HCT116 (cell line): Measurements from ENCODE around the gene RIOX2.
A peak's percentile ranks its signal among the peaks of the same experiment; 100 is the strongest.

Source experiments
- ATF3 ChIP-seq: IDR thresholded peaks from 2 replicates; pipeline ENCODE4 v1.6.1; 2012
- CBX3 ChIP-seq: IDR thresholded peaks from 2 replicates; pipeline ENCODE4 v1.6.1; 2012; ENCODE audit warnings: low read depth
- CEBPB ChIP-seq: IDR thresholded peaks from 2 replicates; pipeline ENCODE4 v1.6.1; 2012; ENCODE audit warnings: low read depth
- CTCF ChIP-seq, 3 experiments: fragments of 200-600 bp in 1 of 3; sonication (generic) in 1 of 3; IDR thresholded peaks in 2 of 3; conservative IDR thresholded peaks in 1 of 3; 2 replicates each; pipeline ENCODE4 v1.5.1; 2012 to 2017; ENCODE audit warnings: low read depth in 2 of 3, low read length in 2 of 3, antibody characterized with exemption in 1 of 3, borderline replicate concordance in 1 of 3, control low read depth in 1 of 3, mild to moderate bottlenecking in 1 of 3, mixed read lengths in 1 of 3, mixed run types in 1 of 3, moderate library complexity in 1 of 3; ENCODE audit not compliant: insufficient read depth in 1 of 3
- ELF1 ChIP-seq: IDR thresholded peaks from 2 replicates; pipeline ENCODE4 v1.6.1; 2012; ENCODE audit warnings: low read depth, borderline replicate concordance
- EZH2 ChIP-seq: fragments of 200-600 bp; sonication (generic); IDR thresholded peaks from 2 replicates; pipeline ENCODE4 v1.6.1; 2017; ENCODE audit warnings: antibody characterized with exemption, mixed run types
- EZH2phosphoT487 ChIP-seq: fragments of 200-600 bp; IDR thresholded peaks from 2 replicates; pipeline ENCODE4 v1.6.1; 2018; ENCODE audit warnings: antibody characterized with exemption, borderline replicate concordance
- JUND ChIP-seq: IDR thresholded peaks from 2 replicates; pipeline ENCODE4 v1.6.1; 2012
- MAX ChIP-seq: IDR thresholded peaks from 2 replicates; pipeline ENCODE4 v1.6.1; 2012
- POLR2A ChIP-seq: IDR thresholded peaks from 2 replicates; pipeline ENCODE4 v1.7.0; 2011; ENCODE audit warnings: borderline replicate concordance; ENCODE audit not compliant: insufficient read depth, insufficient read length; ENCODE audit errors: extremely low read depth
- RAD21 ChIP-seq: IDR thresholded peaks from 2 replicates; pipeline ENCODE4 v1.6.1; 2012; ENCODE audit warnings: low read depth, mild to moderate bottlenecking
- REST ChIP-seq: IDR thresholded peaks from 2 replicates; pipeline ENCODE4 v1.6.1; 2012; ENCODE audit warnings: low read depth
- YY1 ChIP-seq: IDR thresholded peaks from 2 replicates; pipeline ENCODE4 v1.6.1; 2011; ENCODE audit warnings: low read length, low read depth, moderate library complexity, mild to moderate bottlenecking; ENCODE audit not compliant: insufficient replicate concordance; ENCODE audit errors: extremely low read depth
- ZNF274 ChIP-seq: fragments of 200-500 bp; sonication (Bioruptor generic); IDR thresholded peaks from 2 replicates; pipeline ENCODE4 v1.6.1; 2014; ENCODE audit warnings: mild to moderate bottlenecking, low read depth, low read length, inconsistent platforms

- no peak for TF ChIP-seq REST
- TF ChIP-seq ZNF274, result no peak
- TF ChIP-seq JUND, result no peak
- no peak for TF ChIP-seq CTCF (IDR thresholded peaks at IDR 0.05 in 2 of 3, conservative IDR thresholded peaks at IDR 0.05 in 1 of 3; ENCODE audit: borderline replicate concordance in 1 of 3, insufficient read depth in 1 of 3, low read depth in 2 of 3, low read length in 2 of 3)
- TF ChIP-seq EZH2, result no peak
- no peak for TF ChIP-seq RAD21
- no peak for TF ChIP-seq CEBPB
- TF ChIP-seq EZH2phosphoT487, result no peak
- TF ChIP-seq MAX, result peak; percentile 27; the same call in 1 of the 2 replicates
- TF ChIP-seq POLR2A, result no peak
- TF ChIP-seq CBX3, result no peak
- TF ChIP-seq ATF3, result no peak
- TF ChIP-seq ELF1, result no peak
- no peak for TF ChIP-seq YY1
These were observed 7.4 kb upstream of the RIOX2 start for GRCh38 chr3:97979610-97980009.
